Right lobe of liver (tissue), 6 donors: Measurements from ENCODE around the gene MROH7. TPM values are rescaled to one million over a fixed set of nuclear protein-coding genes. Genes with fewer than 3 reads are reported as not detected.

ENCODE experiments used
- ATAC-seq, 4 donors: fragments of 200-7000 bp; cut with Tn5 transposase; one replicate each; pipeline ENCODE4 v1.9.1; 2020; ENCODE audit warnings: mild to moderate bottlenecking in 4 of 4, moderate library complexity in 4 of 4
- DNase-seq, 3 donors: peaks; one replicate each; pipeline ENCODE4 v3.0.0-alpha.2; 2020
- H3K27ac ChIP-seq, 3 donors: fragments of 200-600 bp; one replicate each; pipeline ENCODE4 v1.8.0; 2022
- H3K27me3 ChIP-seq, 2 donors: fragments of 200-600 bp; one replicate each; pipeline ENCODE4 v1.8.0; 2022
- H3K36me3 ChIP-seq, 4 donors: fragments of 200-600 bp; sonication (generic) in 1 of 4; one replicate each; pipeline versions ENCODE4 v1.5.1 to v1.8.0; 2017 to 2022; ENCODE audit warnings: control low read depth in 1 of 4
- H3K4me1 ChIP-seq, 4 donors: fragments of 200-600 bp; sonication (generic) in 1 of 4; one replicate each; pipeline versions ENCODE4 v1.5.1 to v1.8.0; 2017 to 2022; ENCODE audit warnings: control low read depth in 1 of 4
- H3K4me3 ChIP-seq, 3 donors: fragments of 200-600 bp; one replicate each; pipeline ENCODE4 v1.8.0; 2022
- H3K9me3 ChIP-seq, 4 donors: fragments of 200-600 bp; sonication (generic) in 1 of 4; one replicate each; pipeline versions ENCODE4 v1.5.1 to v1.8.0; 2017 to 2022; ENCODE audit warnings: control low read depth in 1 of 4
- POLR2A ChIP-seq: fragments of 450-650 bp; IDR thresholded peaks from one replicate; pipeline ENCODE4 v1.6.1; 2017; ENCODE audit warnings: antibody characterized with exemption, mild to moderate bottlenecking
- WGBS: methylation state at CpG from one replicate; pipeline ENCODE4 v1.1.6; 2018; ENCODE audit warnings: low coverage, low lambda C conversion rate; ENCODE audit not compliant: insufficient coverage; ENCODE audit errors: missing lambda C conversion rate; 5-methylcytosine and 5-hydroxymethylcytosine counted together
- intact Hi-C, 2 donors: fragments of 100-400 bp; cut with DNase I; formaldehyde crosslinking; loops; one replicate each; pipeline versions ENCODE4 v1.11.2 to v1.14.1; 2022
- total RNA-seq, 6 experiments: library from RNA; depleted of rRNA in 2 of 6; stranded (reverse); fragments of >200 nt in 2 of 6; fragmentation: NEBNext Ultra II Directional in 3 of 6; extraction: Animal tissue kit (Norgen Biotek cat#: 25700) in 3 of 6; gene quantifications; one replicate each; pipeline versions ENCODE4 v1.1.0 to v1.2.4, GENCODE V29; 2016 to 2023
- TF ChIP-seq, protein P1 (sequence below), 4 donors: fragments of 200-600 bp in 3 of 4; fragments of 450-650 bp in 1 of 4; IDR thresholded peaks; one replicate each; pipeline versions ENCODE4 v1.5.1 to v1.8.0; 2016 to 2022; ENCODE audit warnings: antibody characterized with exemption in 4 of 4, mild to moderate bottlenecking in 2 of 4
- donor health status: DM: no; HTN: yes; CAD: no.
- donor health status: DM: no; HTN: no; CAD: no.
- donor health status: DM: no; HTN: no; CAD: no.
- donor health status: DM: no; HTN: yes; CAD: no.
- donor health status: DM: no; HTN: yes; CAD: no.

MROH7 gene
- total RNA-seq, 6 experiments from 2014 or later = 0.37 to 3.1 (median 1.2) TPM

GRCh38 chr1:54680387-54680786, 38.8 kb downstream of the MROH7 start:
- no peak for DNase-seq
- Histone ChIP-seq H3K9me3 (no peaks in the 10 kb centered on the region), H3K36me3 (no peaks in the 10 kb centered on the region), H3K4me1 (no peaks in the 10 kb centered on the region), H3K4me3 (no peak overlapping the region), H3K27ac (no peak overlapping the region), H3K27me3 (no peaks in the 10 kb centered on the region)
- intact Hi-C loops = no loop called here
- ATAC-seq = no peak
- TF ChIP-seq POLR2A = no peak
- TF ChIP-seq, protein P1, sequence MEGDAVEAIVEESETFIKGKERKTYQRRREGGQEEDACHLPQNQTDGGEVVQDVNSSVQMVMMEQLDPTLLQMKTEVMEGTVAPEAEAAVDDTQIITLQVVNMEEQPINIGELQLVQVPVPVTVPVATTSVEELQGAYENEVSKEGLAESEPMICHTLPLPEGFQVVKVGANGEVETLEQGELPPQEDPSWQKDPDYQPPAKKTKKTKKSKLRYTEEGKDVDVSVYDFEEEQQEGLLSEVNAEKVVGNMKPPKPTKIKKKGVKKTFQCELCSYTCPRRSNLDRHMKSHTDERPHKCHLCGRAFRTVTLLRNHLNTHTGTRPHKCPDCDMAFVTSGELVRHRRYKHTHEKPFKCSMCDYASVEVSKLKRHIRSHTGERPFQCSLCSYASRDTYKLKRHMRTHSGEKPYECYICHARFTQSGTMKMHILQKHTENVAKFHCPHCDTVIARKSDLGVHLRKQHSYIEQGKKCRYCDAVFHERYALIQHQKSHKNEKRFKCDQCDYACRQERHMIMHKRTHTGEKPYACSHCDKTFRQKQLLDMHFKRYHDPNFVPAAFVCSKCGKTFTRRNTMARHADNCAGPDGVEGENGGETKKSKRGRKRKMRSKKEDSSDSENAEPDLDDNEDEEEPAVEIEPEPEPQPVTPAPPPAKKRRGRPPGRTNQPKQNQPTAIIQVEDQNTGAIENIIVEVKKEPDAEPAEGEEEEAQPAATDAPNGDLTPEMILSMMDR (IDR thresholded peaks at IDR 0.05) = no peak
- 91% methylated on average over 4 of the region's 8 CpGs for WGBS

- H3K9me3 ChIP-seq = no peaks in the 10 kb centered on the region
- ATAC-seq = no peak
- no peak for DNase-seq
- H3K4me3 ChIP-seq = no peak overlapping the region
- no peaks in the 10 kb centered on the region for H3K4me1 ChIP-seq
- no peak overlapping the region for H3K27ac ChIP-seq
- TF ChIP-seq, protein P1 (IDR thresholded peaks at IDR 0.05) = no peak
- no peak for TF ChIP-seq POLR2A
- no peaks in the 10 kb centered on the region for H3K27me3 ChIP-seq
- intact Hi-C loops = no loop called here
- H3K36me3 ChIP-seq = no peaks in the 10 kb centered on the region
These were observed 39.8 kb downstream of the MROH7 start for GRCh38 chr1:54681358-54681757.

DNA sequence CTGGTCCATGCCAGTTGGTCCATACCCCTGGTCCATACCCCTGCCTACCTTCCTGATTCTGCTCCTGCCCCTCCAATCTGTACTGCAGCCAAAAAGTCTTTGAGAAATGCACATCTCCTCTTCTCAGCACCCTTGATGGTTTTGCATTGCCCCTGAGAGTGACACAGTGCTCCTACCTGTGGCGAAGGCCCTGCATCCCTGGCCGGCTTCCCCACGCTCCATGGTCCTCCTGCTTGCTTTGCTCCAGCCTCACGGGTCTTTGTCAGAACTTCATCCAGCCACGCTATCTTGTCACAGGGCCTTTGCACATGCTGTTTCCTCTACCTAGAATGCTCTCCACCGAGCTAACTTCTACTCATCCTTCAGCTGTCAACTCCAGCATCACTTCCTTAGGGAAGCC, 41.9 kb downstream of the MROH7 start:
- H3K27ac ChIP-seq = no peak overlapping the region
- WGBS = 85% methylated on average over 6 of the region's 6 CpGs
- ATAC-seq (no peak), DNase-seq (no peak)
- H3K4me3 ChIP-seq = no peak overlapping the region
- H3K27me3 ChIP-seq = no peaks in the 10 kb centered on the region
- intact Hi-C loops = no loop called here
- no peaks in the 10 kb centered on the region for H3K4me1 ChIP-seq
- no peaks in the 10 kb centered on the region for H3K9me3 ChIP-seq
- H3K36me3 ChIP-seq = no peaks in the 10 kb centered on the region
- TF ChIP-seq POLR2A = no peak
- TF ChIP-seq, protein P1 (IDR thresholded peaks at IDR 0.05) = no peak

DNA sequence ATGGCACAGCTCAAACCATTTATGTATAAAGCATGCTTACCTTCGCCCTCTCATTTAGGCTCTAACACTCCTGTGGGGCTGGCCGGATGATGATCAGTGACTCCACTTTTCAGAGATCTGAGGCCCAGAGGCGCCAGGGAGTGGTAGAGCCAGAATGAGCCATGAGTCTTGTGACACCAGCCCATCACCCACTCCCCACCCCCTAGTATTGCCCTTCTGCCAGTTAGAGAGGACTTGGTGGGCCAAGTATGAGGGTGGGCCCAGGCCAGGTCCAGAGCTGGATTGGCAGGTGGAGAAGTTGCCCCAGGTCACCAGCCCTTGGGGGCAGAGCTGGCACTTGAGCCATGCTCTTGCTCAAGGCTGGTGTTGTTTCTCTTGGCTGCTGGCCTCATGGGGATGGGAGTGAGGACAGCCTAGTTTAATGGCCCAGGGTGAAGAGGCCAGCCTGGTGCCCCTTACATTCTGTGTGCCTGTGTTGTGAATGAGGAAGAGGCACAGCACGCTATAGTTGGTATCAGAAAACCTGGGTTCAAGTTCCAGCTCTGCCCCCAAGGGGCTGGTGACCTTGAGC, 43.8 kb downstream of the MROH7 start:
- Histone ChIP-seq H3K9me3 (no peaks in the 10 kb centered on the region), H3K36me3 (no peaks in the 10 kb centered on the region), H3K4me1 (no peaks in the 10 kb centered on the region), H3K4me3 (no peak overlapping the region), H3K27me3 (no peaks in the 10 kb centered on the region), H3K27ac (no peak overlapping the region)
- ATAC-seq (peak in 2 of 4 donors; percentile 20 to 80), DNase-seq (peak in 1 of 3 donors; percentile 56)
- intact Hi-C loops = no loop called here
- WGBS = 80% methylated on average over 1 of the region's 4 CpGs
- TF ChIP-seq, protein P1 (IDR thresholded peaks at IDR 0.05) = no peak
- no peak for TF ChIP-seq POLR2A

- Histone ChIP-seq H3K4me3 (no peak overlapping the region), H3K4me1 (no peaks in the 10 kb centered on the region), H3K36me3 (no peaks in the 10 kb centered on the region), H3K27ac (no peak overlapping the region), H3K27me3 (no peaks in the 10 kb centered on the region), H3K9me3 (no peaks in the 10 kb centered on the region)
- WGBS = no CpG with 5 or more reads among the region's 11 CpGs
- TF ChIP-seq POLR2A = no peak
- TF ChIP-seq, protein P1 (IDR thresholded peaks at IDR 0.05) = no peak
- no peak for DNase-seq
- ATAC-seq = no peak
- intact Hi-C loops = no loop called here
These were observed 44.6 kb downstream of the MROH7 start for GRCh38 chr1:54686155-54686554.
